K562 (cell line): ENCODE results near the gene NTM. TPM values are rescaled to one million over a fixed set of nuclear protein-coding genes. Genes with fewer than 3 reads are reported as not detected.

ENCODE experiments used
- ATAC-seq: fragments of 200-7000 bp; cut with Tn5 transposase; 3 replicates; pipeline ENCODE4 v1.9.1; 2020; ENCODE audit warnings: moderate library complexity
- BruUV-seq: library from RNA; stranded (reverse); fragments of 400-500 nt; replicated peaks from 2 replicates; lab custom pipeline; 2021; lab: Mats Ljungman, UMichigan
- CTCF ChIA-PET: fragments of 300-600 bp; formaldehyde crosslinking; extraction: SDS; loops from one replicate; lab custom pipeline; 2021; ENCODE audit warnings: low intra/inter-chr PET ratio; lab: Yijun Ruan, JAX
- POLR2A ChIA-PET: fragments of 300-600, 350-650 bp; sonication (Branson Sonifier 250); formaldehyde crosslinking; extraction: SDS; loops from one replicate; lab custom pipeline; 2021; ENCODE audit warnings: antibody characterized with exemption, inconsistent platforms; lab: Yijun Ruan, JAX
- DNase-seq, 4 experiments: peaks; one replicate each; pipeline versions ENCODE4 v3.0.0 to v3.0.0-alpha.2; 2011 to 2018; ENCODE audit warnings: low spot score in 3 of 4, mixed read lengths in 3 of 4; ENCODE audit errors: extremely low read depth in 1 of 4
- FAIRE-seq: peaks from 2 replicates; lab custom pipeline; 2011; peaks lifted over from hg19 to GRCh38; lab: Jason Lieb, UNC
- H2AFZ ChIP-seq: 2 replicates; pipeline ENCODE4 v1.6.0; 2011; ENCODE audit warnings: low read depth, low read length, control low read depth, inconsistent platforms
- H3K27ac ChIP-seq: fragments of 200-600 bp; 3 replicates; pipeline ENCODE4 v1.8.0; 2011; ENCODE audit warnings: low read depth, mild to moderate bottlenecking, control low read depth, inconsistent platforms, low read length, moderate library complexity, mixed read lengths; ENCODE audit errors: extremely low read depth
- H3K27me3 ChIP-seq, 2 experiments: fragments of 300-600 bp in 1 of 2; 2 replicates in 1 of 2; 3 replicates in 1 of 2; pipeline versions ENCODE4 v1.6.0 to v1.8.0; 2011; ENCODE audit warnings: inconsistent platforms in 2 of 2, low read length in 2 of 2, mild to moderate bottlenecking in 1 of 2, mixed read lengths in 1 of 2, moderate library complexity in 1 of 2; ENCODE audit not compliant: control insufficient read depth in 2 of 2, insufficient read depth in 2 of 2
- H3K36me3 ChIP-seq: fragments of 300-600 bp; 3 replicates; pipeline ENCODE4 v1.8.0; 2011; ENCODE audit warnings: mild to moderate bottlenecking, low read length, inconsistent platforms; ENCODE audit not compliant: control insufficient read depth, insufficient read depth
- H3K4me1 ChIP-seq, 2 experiments: fragments of 200-600 bp in 1 of 2; replicated peaks in 1 of 2; 2 replicates in 1 of 2; 3 replicates in 1 of 2; pipeline versions ENCODE4 v1.5.1 to v1.8.0; 2011; ENCODE audit warnings: inconsistent platforms in 2 of 2, low read length in 2 of 2, mild to moderate bottlenecking in 1 of 2, mixed read lengths in 1 of 2, moderate library complexity in 1 of 2; ENCODE audit not compliant: control insufficient read depth in 2 of 2, insufficient read depth in 2 of 2
- H3K4me2 ChIP-seq: 2 replicates; pipeline ENCODE4 v1.6.1; 2011; ENCODE audit warnings: low read length, control low read depth, inconsistent platforms, mixed read lengths; ENCODE audit not compliant: insufficient read depth
- H3K4me3 ChIP-seq: fragments of 200-600 bp; sonication (generic), shearing (Covaris generic); 2 replicates; pipeline ENCODE4 v1.5.1; 2016; ENCODE audit warnings: control low read depth, inconsistent platforms
- H3K79me2 ChIP-seq: fragments of 200-600 bp; 3 replicates; pipeline ENCODE4 v1.8.0; 2011; ENCODE audit warnings: low read length, inconsistent platforms; ENCODE audit not compliant: control insufficient read depth, insufficient read depth
- H3K9ac ChIP-seq, 2 experiments: 2 replicates each; pipeline versions ENCODE4 v1.6.0 to v1.6.1; 2011; ENCODE audit warnings: low read depth in 2 of 2, low read length in 2 of 2, control low read depth in 1 of 2, inconsistent platforms in 1 of 2, mild to moderate bottlenecking in 1 of 2, mixed read lengths in 1 of 2; ENCODE audit not compliant: insufficient read depth in 1 of 2
- H3K9me1 ChIP-seq: one replicate; pipeline ENCODE4 v1.6.0; 2011; ENCODE audit warnings: inconsistent platforms, mild to moderate bottlenecking, low read length, moderate library complexity; ENCODE audit not compliant: control insufficient read depth, insufficient read depth
- H3K9me3 ChIP-seq: replicated peaks from 2 replicates; pipeline ENCODE4 v1.5.1; 2011; ENCODE audit warnings: low read depth, low read length, inconsistent platforms; ENCODE audit not compliant: control insufficient read depth, insufficient read depth
- H4K20me1 ChIP-seq: replicated peaks from 2 replicates; pipeline ENCODE4 v1.6.1; 2011; ENCODE audit warnings: low read length, inconsistent platforms, mixed read lengths; ENCODE audit not compliant: control insufficient read depth, insufficient read depth
- ETV6 ChIP-seq, 3 experiments: fragments of 150-350 bp in 1 of 3; sonication (generic) in 1 of 3; formaldehyde crosslinking in 1 of 3; IDR thresholded peaks; 2 replicates each; pipeline versions ENCODE4 v1.6.1 to v1.8.0; 2014 to 2022; ENCODE audit warnings: borderline replicate concordance in 2 of 3, low read depth in 2 of 3, antibody characterized with exemption in 1 of 3, low read length in 1 of 3, mild to moderate bottlenecking in 1 of 3, missing genetic modification reagents in 1 of 3
- MCM5 ChIP-seq: fragments of 450-650 bp; IDR thresholded peaks from 2 replicates; pipeline ENCODE4 v1.6.1; 2016; ENCODE audit warnings: low read depth
- NCOA4 ChIP-seq: fragments of 450-650 bp; IDR thresholded peaks from 2 replicates; pipeline ENCODE4 v1.6.1; 2018; ENCODE audit warnings: mild to moderate bottlenecking; ENCODE audit not compliant: partially characterized antibody
- NFRKB ChIP-seq: fragments of 450-650 bp; IDR thresholded peaks from 2 replicates; pipeline ENCODE4 v1.6.1; 2016; ENCODE audit warnings: low read depth
- NRF1 ChIP-seq, 2 experiments: fragments of 450-650 bp; IDR thresholded peaks in 1 of 2; conservative IDR thresholded peaks in 1 of 2; 2 replicates each; pipeline ENCODE4 v1.6.1; 2014; ENCODE audit warnings: mild to moderate bottlenecking in 2 of 2
- RREB1 ChIP-seq: fragments of 250-450 bp; sonication (Bioruptor Pico); IDR thresholded peaks from 2 replicates; pipeline ENCODE4 v1.4.0; 2020
- STAG1 ChIP-seq: sonication (generic); formaldehyde crosslinking; IDR thresholded peaks from 2 replicates; pipeline ENCODE4 v1.5.0; 2020; ENCODE audit warnings: missing genetic modification reagents, borderline replicate concordance
- ZNF23 ChIP-seq: fragments of 250-450 bp; sonication (Bioruptor Pico); IDR thresholded peaks from 2 replicates; pipeline ENCODE4 v1.4.0; 2020; ENCODE audit warnings: mild to moderate bottlenecking
- ZNF354B ChIP-seq: fragments of 250-450 bp; sonication (Bioruptor Pico); IDR thresholded peaks from 2 replicates; pipeline ENCODE4 v1.4.0; 2020
- ZNF586 ChIP-seq: fragments of 450-650 bp; formaldehyde crosslinking; conservative IDR thresholded peaks from 2 replicates; pipeline ENCODE4 v1.4.0; 2020; ENCODE audit warnings: mild to moderate bottlenecking, moderate library complexity
- WGBS: fragments of 100-300 bp; shearing (Covaris generic); methylation state at CpG from one replicate; pipeline ENCODE4 v1.1.6; 2016; ENCODE audit warnings: low coverage, mixed read lengths; ENCODE audit not compliant: insufficient coverage; ENCODE audit errors: missing lambda C conversion rate; 5-methylcytosine and 5-hydroxymethylcytosine counted together
- in situ Hi-C: fragments of 300-500 bp; cut with MboI; formaldehyde crosslinking; loops from 4 replicates; pipeline ENCODE4 v1.15.0; 2018; ENCODE audit warnings: inconsistent platforms, mixed read lengths
- intact Hi-C: fragments of 100-400 bp; cut with micrococcal nuclease; formaldehyde crosslinking; loops from 2 replicates; pipeline ENCODE4 v1.14.2; 2022
- polyA plus RNA-seq, 8 experiments: library from polyadenylated mRNA; depleted of rRNA in 4 of 8; stranded (reverse) in 5 of 8; unstranded in 3 of 8; fragments of >200 nt; fragmentation: Nextera tagmentation in 2 of 8; fragmentation: Illumina TruSeq in 1 of 8; extraction: Ambion mirVana in 2 of 8; extraction: Trizol in 1 of 8; gene quantifications; 2 replicates each; pipeline versions ENCODE4 v1.2.1 to v1.2.3, GENCODE V29; 2011 to 2014; ENCODE audit warnings: inconsistent platforms in 1 of 8, missing spikeins in 1 of 8
- total RNA-seq, 7 experiments: library from RNA; depleted of rRNA in 6 of 7; stranded (reverse); fragments of >200 nt in 6 of 7; fragmentation: Illumina TruSeq in 2 of 7; extraction: Trizol in 2 of 7; gene quantifications; 2 replicates each; pipeline versions ENCODE4 v1.2.1 to v1.2.3, GENCODE V29; 2011 to 2021; ENCODE audit warnings: low replicate concordance in 1 of 7

NTM gene
- total and polyA plus RNA-seq, 9 of the 15 experiments (the other 6 are each of a cell fraction or from before 2014, with no cell fraction given): not detected

GRCh38 chr11:131666617-131667016 is 296.2 kb downstream of the NTM start:
- FAIRE-seq: no peak
- Histone ChIP-seq H3K27me3 (0 out of 5 replicates have a peak, but pooled peaks cover 0 to 5% of the 10 kb centered on the region in 2 experiments), H4K20me1 (no peaks in the 10 kb centered on the region), H2AFZ (no peak overlapping the region), H3K9ac (no peak overlapping the region), H3K4me3 (no peak overlapping the region), H3K27ac (no peak overlapping the region), H3K9me3 (no peaks in the 10 kb centered on the region), H3K36me3 (no peaks in the 10 kb centered on the region), H3K9me1 (no peaks in the 10 kb centered on the region), H3K4me1 (no peaks in the 10 kb centered on the region), H3K4me2 (no peak overlapping the region), H3K79me2 (no peaks in the 10 kb centered on the region)
- no TSS peak for BruUV-seq
- ChIA-PET CTCF (no interaction called here), POLR2A (no interaction called here)
- TF ChIP-seq NRF1 (conservative IDR thresholded peaks at IDR 0.05 in 1 of 2, IDR thresholded peaks at IDR 0.05 in 1 of 2) (no peak), NFRKB (no peak), ZNF23 (no peak), ZNF586 (CRISPR knock-in tag) (no peak), MCM5 (no peak), ETV6 (IDR thresholded peaks at IDR 0.05; ENCODE audit: borderline replicate concordance in 1 of 2, low read depth in 2 of 2, low read length in 1 of 2) (no peak), ETV6 (CRISPR knock-in tag; IDR thresholded peaks at IDR 0.05; ENCODE audit: borderline replicate concordance) (no peak), RREB1 (CRISPR knock-in tag) (no peak), STAG1 (CRISPR knock-in tag) (no peak), NCOA4 (no peak), ZNF354B (CRISPR knock-in tag) (no peak)
- intact Hi-C loops: no loop called here
- in situ Hi-C loops: loop anchor here (25.0 kb wide), 1 partner anchor 754 kb away; the partner anchor contains the start of gene SNX19
- WGBS: 0% methylated on average over 5 of the region's 5 CpGs
- ATAC-seq: no peak
- no peak for DNase-seq
